Measurements from ENCODE around the gene GET4. TPM values are rescaled to one million over a fixed set of nuclear protein-coding genes. Genes with fewer than 3 reads are reported as not detected.

GET4 gene
- total RNA-seq, 1 experiment from 2014 or later, result 44.8 TPM

DNA sequence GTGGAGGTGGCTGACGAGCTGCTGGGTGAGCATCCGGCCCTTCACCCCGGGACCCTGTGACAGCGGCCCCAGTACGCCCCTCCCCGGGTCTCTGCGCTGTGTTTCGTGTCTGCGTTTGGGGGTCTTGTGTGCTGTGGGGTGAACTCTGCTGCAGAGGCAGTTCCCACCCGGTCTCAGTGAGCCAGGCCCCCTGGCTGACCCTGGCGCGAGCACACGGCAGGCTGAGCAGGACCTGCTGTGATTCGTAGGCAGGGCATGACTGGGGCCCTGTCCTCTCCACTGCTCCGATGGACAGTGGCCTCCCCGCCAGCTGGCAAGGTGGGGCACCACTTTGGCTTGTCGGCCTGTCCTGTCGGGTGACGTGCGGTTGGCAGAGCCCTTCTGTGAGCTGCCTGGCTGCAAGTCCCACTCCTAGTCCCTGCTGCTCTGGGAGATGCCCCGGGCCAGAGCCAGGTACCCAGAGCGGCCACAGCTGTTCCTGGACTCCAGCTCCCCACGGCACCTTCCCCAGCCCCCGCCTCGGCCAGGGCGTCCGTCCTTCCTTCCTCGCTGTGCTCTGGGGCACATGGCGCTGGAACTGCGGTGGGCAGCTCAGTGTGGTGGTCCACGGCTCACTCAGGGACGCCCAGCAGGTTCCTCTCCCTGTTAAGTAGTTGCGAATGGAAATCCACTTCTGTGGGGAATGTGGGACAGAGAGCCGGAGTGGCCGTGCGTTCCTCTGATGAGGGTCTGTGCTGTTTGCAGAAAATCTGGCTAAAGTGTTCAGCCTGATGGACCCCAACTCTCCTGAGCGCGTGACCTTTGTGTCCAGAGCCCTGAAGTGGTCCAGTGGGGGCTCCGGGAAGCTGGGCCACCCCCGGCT, 10.5 kb downstream of the GET4 start:
- no TSS peak for BruUV-seq (replicated peaks)
- Histone ChIP-seq H3K9ac (ENCODE audit: low read length) (no peak overlapping the region), H3K36me3 (ENCODE audit: control insufficient read depth in 1 of 2, insufficient read depth in 2 of 2, low read length in 2 of 2) (peaks cover 3 to 15% of the 10 kb centered on the region in 2 experiments; a peak in 2 of 4 replicates), H3K27ac (ENCODE audit: low read depth, low read length) (no peak overlapping the region), H2AFZ (ENCODE audit: low read depth, low read length, poor library complexity, severe bottlenecking) (no peak overlapping the region), H3K79me2 (ENCODE audit: insufficient read depth, low read length) (peaks cover 77% of the 10 kb centered on the region), H3K9me3 (ENCODE audit: control insufficient read depth in 1 of 2, insufficient read depth in 1 of 2, low read depth in 1 of 2, low read length in 2 of 2) (no peaks in the 10 kb centered on the region), H3K27me3 (ENCODE audit: insufficient read depth, low read length) (no peaks in the 10 kb centered on the region), H3K9me2 (ENCODE audit: insufficient read depth) (no peaks in the 10 kb centered on the region), H3K4me1 (ENCODE audit: control insufficient read depth in 1 of 2, insufficient read depth in 2 of 2, low read length in 2 of 2) (no peaks in the 10 kb centered on the region), H3K4me3 (replicated peaks in 1 of 2; ENCODE audit: low read depth in 1 of 2, low read length in 2 of 2) (no peak overlapping the region), H3K4me2 (ENCODE audit: low read length) (no peak overlapping the region), H4K20me1 (ENCODE audit: insufficient read depth) (no peaks in the 10 kb centered on the region)
- intact Hi-C loops (cut with micrococcal nuclease), result no loop called here
- RAD21 ChIA-PET (ENCODE audit: low non-redundant PET in 1 of 2, low total read pairs in 2 of 2, uncharacterized antibody in 2 of 2, unreplicated experiment in 2 of 2), result no interaction called here
- no peak for ATAC-seq
- TF ChIP-seq ZNF274 (IDR thresholded peaks at IDR 0.05; ENCODE audit: low read depth, low read length), result no peak
- TF ChIP-seq MAX (IDR thresholded peaks at IDR 0.05), result no peak
- TF ChIP-seq CEBPB (IDR thresholded peaks at IDR 0.05; ENCODE audit: low read depth), result no peak
- TF ChIP-seq EZH2phosphoT487 (IDR thresholded peaks at IDR 0.05; ENCODE audit: borderline replicate concordance), result no peak
- TF ChIP-seq ZBTB33 (IDR thresholded peaks at IDR 0.05; ENCODE audit: extremely low read depth, insufficient replicate concordance, low read length), result no peak
- TF ChIP-seq EGR1 (IDR thresholded peaks at IDR 0.05; ENCODE audit: low read depth), result no peak
- TF ChIP-seq ZFX (IDR thresholded peaks at IDR 0.05), result no peak
- TF ChIP-seq POLR2A (IDR thresholded peaks at IDR 0.05; ENCODE audit: borderline replicate concordance, extremely low read depth, insufficient read depth, insufficient read length), result no peak
- no peak for TF ChIP-seq SRF (IDR thresholded peaks at IDR 0.05; ENCODE audit: low read depth)
- no peak for TF ChIP-seq JUND (IDR thresholded peaks at IDR 0.05)
- POLR2A ChIA-PET, result no interaction called here
- no peak for DNase-seq (ENCODE audit: low read depth, low spot score)
- CTCF ChIA-PET, result no interaction called here
